Subcutaneous abdominal adipose tissue (tissue), 5 donors: Measurements from ENCODE around the gene ZNF236.
"Not testable (repeated sequence)": the region's sequence is repeated elsewhere in the genome, so short reads cannot be mapped to it uniquely, and the experiment has no call there.

ENCODE experiments used
- H3K27ac ChIP-seq: one replicate; pipeline ENCODE4 v1.7.0; 2013; ENCODE audit warnings: low read depth, mild to moderate bottlenecking, inconsistent platforms, low read length, moderate library complexity
- H3K27me3 ChIP-seq, 5 donors: one replicate each; pipeline ENCODE4 v1.7.0; 2013; ENCODE audit warnings: low read length in 5 of 5, inconsistent platforms in 1 of 5; ENCODE audit not compliant: control insufficient read depth in 5 of 5, insufficient read depth in 4 of 5
- H3K36me3 ChIP-seq, 5 donors: one replicate each; pipeline ENCODE4 v1.7.0; 2013; ENCODE audit warnings: low read length in 5 of 5; ENCODE audit not compliant: control insufficient read depth in 5 of 5, insufficient read depth in 5 of 5
- H3K4me1 ChIP-seq, 5 donors: one replicate each; pipeline ENCODE4 v1.7.0; 2013; ENCODE audit warnings: low read length in 5 of 5, mild to moderate bottlenecking in 3 of 5, moderate library complexity in 1 of 5; ENCODE audit not compliant: control insufficient read depth in 5 of 5, insufficient read depth in 5 of 5
- H3K4me3 ChIP-seq, 5 donors: one replicate each; pipeline ENCODE4 v1.7.0; 2013; ENCODE audit warnings: low read length in 5 of 5, low read depth in 1 of 5
- H3K9ac ChIP-seq, 5 donors: one replicate each; pipeline ENCODE4 v1.7.0; 2013; ENCODE audit warnings: low read length in 5 of 5, mild to moderate bottlenecking in 4 of 5, moderate library complexity in 3 of 5
- H3K9me3 ChIP-seq, 5 donors: one replicate each; pipeline ENCODE4 v1.7.0; 2013; ENCODE audit warnings: low read length in 5 of 5; ENCODE audit not compliant: control insufficient read depth in 5 of 5
- donor health status: healthy.
- donor health status: healthy.
- donor health status: healthy.
- donor health status: healthy.
- donor health status: healthy.

Gene ZNF236

DNA sequence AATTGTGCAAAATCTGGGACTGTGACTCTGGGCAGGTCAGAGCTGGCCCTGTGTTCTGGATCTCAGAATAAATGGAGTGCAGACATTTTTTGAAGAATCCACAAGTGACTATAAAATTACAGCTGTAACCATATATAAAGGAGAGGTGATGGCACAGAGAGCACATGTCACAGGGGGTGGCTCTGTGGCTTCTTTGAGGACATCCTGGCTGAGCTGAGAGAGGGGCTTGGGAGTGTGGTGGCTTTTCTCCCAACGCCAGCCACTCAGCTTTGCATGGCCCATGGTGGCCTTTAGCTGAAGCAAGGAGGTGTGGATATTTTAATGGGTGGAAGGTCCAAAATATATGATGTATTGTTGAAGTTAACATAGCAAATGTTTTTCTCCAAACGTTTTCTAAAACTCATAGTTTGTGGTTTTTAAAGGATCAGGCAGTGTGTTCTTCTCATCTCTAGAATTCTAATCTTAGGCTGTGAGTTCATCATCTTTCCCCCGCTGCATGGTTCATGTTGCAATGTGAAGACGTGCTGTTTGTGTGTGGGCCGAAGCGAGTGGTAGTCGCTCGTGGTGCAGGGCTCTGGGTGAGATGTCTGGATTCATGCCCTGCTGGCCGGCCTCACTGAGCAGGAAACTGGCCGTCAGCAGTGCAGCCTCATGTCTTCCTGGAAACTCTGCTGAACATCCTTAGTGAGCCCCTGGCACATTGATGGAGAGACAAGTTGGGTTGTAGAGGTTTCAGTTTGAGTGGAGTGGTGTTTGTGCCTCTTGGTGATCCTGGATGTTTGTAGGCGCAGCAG lies 109.9 kb downstream of the ZNF236 start:
- peak overlapping the region; percentile 62 for H3K27ac ChIP-seq
- H3K9ac ChIP-seq, result no peak overlapping the region
- H3K4me1 ChIP-seq, result peaks cover 0 to 20% (median 3%) of the 10 kb centered on the region in 5 donors
- no peaks in the 10 kb centered on the region for H3K9me3 ChIP-seq
- H3K27me3 ChIP-seq, result no peaks in the 10 kb centered on the region
- peaks cover 20 to 66% (median 41%) of the 10 kb centered on the region in 5 donors for H3K36me3 ChIP-seq
- no peak overlapping the region for H3K4me3 ChIP-seq

DNA sequence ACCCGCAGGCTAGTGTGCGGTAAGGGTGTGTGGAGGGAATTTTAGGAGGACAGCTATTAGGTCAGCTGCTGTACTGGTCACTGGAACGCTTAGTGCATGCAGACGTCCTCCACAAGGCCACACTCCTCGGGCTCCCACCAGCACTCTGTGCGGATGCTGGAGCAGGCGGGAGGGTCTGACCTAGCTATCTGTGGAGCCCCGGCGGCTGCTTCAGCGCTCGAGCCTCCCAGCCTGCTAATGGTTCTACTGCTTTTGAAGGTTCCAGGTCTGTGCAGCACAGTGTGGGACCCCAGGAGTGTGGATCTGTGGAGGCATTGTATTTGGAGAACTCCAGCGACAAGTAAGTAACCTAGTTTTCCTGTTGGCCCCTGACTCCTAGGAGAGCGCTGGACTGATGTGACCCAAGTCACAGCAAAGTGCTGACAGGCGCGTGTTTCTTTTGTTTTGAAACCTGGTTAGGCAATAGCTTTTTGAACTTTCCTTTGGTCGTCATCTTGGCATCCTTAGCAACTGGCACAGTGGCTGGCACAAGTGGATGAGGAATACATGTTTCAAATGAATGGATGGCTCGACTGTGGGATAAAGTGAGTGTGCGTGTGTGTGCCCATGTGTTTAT lies 113.5 kb downstream of the ZNF236 start:
- Histone ChIP-seq H3K27ac (no peak overlapping the region), H3K4me1 (peaks cover 0 to 24% (median 3%) of the 10 kb centered on the region in 5 donors), H3K9ac (no peak overlapping the region), H3K27me3 (no peaks in the 10 kb centered on the region), H3K4me3 (no peak overlapping the region), H3K9me3 (no peaks in the 10 kb centered on the region), H3K36me3 (peaks cover 0 to 64% (median 39%) of the 10 kb centered on the region in 5 donors)

DNA sequence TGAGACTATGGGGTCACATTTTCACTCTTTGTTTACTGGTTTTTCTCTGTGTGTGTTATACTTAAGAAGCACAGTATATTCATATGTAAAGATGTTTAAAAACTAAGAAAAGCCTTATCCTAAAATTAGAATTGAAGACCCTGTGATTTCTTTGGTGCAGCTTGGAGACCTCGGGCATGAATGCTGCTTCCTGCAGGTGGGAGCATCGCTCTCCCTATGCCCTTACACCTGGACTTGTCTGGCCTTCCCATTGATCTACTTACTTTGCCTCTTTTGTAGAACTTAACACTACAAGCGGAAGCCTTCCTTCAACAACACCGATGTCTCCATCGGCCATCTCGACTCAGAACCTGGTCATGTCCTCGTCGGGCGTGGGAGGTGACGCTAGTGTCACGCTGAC lies 114.5 kb downstream of the ZNF236 start:
- no peaks in the 10 kb centered on the region for H3K9me3 ChIP-seq
- no peak overlapping the region for H3K4me3 ChIP-seq
- no peak overlapping the region for H3K27ac ChIP-seq
- H3K9ac ChIP-seq, result no peak overlapping the region
- H3K36me3 ChIP-seq, result peaks cover 0 to 66% (median 40%) of the 10 kb centered on the region in 5 donors
- H3K27me3 ChIP-seq, result no peaks in the 10 kb centered on the region
- peaks cover 0 to 22% (median 3%) of the 10 kb centered on the region in 5 donors for H3K4me1 ChIP-seq

DNA sequence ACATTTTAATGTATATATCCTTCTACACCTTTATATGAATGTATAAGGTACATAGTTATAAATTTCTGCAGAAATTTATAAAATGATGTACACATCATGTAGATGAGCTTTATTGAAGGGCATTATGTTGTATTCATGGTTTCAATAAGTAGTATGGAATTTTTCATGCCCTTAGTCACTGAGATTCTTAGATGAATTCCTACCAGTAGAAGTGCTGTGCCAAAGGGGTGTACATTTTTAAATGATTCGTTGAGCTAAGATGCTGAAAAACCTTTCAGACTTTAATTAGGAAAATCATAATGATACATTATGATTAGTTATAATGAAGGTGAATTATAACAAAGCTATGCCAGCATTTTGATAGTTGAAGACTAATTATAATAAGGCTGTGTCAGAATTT lies 115.2 kb downstream of the ZNF236 start:
- H3K9me3 ChIP-seq, result no peaks in the 10 kb centered on the region
- H3K9ac ChIP-seq, result no peak overlapping the region
- peaks cover 0 to 15% (median 0%) of the 10 kb centered on the region in 5 donors for H3K4me1 ChIP-seq
- peaks cover 0 to 63% (median 40%) of the 10 kb centered on the region in 5 donors for H3K36me3 ChIP-seq
- H3K27me3 ChIP-seq, result no peaks in the 10 kb centered on the region
- no peak overlapping the region for H3K27ac ChIP-seq
- H3K4me3 ChIP-seq, result no peak overlapping the region

DNA sequence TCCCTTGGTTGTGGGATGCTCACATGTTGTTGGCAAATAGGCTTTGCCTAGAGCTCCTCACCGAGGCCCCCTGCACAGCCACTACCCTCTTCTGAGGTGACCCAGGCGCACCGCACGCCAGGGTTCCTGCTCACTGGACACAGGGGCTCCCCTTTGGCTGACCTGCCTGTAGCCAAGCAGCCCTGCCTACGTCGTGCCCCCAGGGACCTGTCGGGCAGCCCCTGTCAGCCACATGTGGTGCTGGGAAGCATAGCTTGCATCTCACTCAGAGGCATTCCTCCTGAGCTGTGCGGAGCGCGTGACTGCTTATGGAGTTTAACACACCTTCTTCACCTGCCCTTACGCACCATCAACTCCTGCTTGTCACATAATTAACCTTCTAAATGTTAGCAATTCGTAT lies 116.3 kb downstream of the ZNF236 start:
- Histone ChIP-seq H3K36me3 (peaks cover 0 to 59% (median 38%) of the 10 kb centered on the region in 5 donors), H3K9ac (no peak overlapping the region), H3K27me3 (no peaks in the 10 kb centered on the region), H3K27ac (no peak overlapping the region), H3K4me3 (no peak overlapping the region), H3K9me3 (no peaks in the 10 kb centered on the region), H3K4me1 (peaks cover 0 to 12% (median 4%) of the 10 kb centered on the region in 5 donors)

DNA sequence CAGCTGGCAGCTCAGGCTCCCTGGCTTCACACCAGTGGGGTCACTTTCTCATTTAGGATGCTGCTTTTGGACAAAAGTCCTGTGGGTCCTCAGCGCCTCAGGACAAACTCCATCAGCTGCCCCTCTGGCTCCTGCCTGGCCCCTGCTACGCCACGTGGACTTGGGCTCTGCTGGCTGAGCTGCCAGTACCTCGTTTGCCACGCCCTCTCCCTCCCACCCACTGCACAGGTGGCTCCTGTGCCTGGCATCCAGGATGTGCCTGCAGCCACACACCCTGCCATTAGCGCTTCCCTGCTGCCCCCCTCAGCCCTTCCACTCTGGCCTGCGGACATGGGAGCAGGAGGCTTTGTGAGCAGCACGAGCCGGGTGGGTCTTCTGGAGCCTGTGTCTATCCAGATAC lies 118.9 kb downstream of the ZNF236 start:
- Histone ChIP-seq H3K9ac (no peak overlapping the region), H3K4me3 (no peak overlapping the region), H3K27me3 (no peaks in the 10 kb centered on the region), H3K36me3 (peaks cover 0 to 46% (median 30%) of the 10 kb centered on the region in 5 donors), H3K27ac (no peak overlapping the region), H3K4me1 (peaks cover 0 to 11% (median 0%) of the 10 kb centered on the region in 5 donors), H3K9me3 (no peaks in the 10 kb centered on the region)

DNA sequence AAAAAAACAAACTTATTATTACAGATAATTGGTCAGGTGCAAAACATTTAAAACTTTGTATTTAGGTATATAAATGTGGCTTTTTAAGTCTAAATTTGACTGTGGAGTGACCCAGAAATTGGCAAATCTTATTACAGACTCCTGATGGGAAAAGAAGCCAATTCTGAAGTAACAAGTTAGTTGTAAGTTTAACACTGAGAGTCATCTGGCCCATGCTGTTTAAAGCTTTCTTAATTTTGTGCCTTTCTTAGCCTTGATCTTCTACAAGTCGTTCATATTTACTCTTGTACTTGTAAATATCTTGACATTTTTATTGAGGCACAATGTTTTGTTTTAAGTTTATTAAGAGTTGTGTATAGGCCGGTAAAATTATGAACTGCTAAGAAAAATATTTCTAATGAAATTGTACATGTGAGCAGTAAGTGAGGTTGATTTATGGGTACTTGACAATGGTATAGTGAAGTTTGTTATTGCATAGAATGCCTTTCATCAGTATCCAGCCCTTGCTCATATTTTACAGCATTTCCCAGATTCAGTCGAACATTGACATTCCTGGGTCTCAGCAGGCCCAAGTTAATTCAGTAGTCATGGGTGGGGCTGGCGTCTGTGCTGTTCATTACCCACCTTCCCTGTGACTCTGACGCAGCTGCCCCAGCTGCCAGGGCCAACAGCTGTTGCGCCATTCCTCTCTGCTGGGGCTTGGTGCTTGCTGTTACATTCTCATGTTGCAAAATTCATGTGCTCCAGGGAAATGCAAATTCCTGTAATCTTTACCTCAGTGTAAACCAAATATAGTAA lies 121.4 kb downstream of the ZNF236 start:
- peak overlapping the region in 1 of 5 donors; percentile 20 for H3K9ac ChIP-seq
- no peaks in the 10 kb centered on the region for H3K9me3 ChIP-seq
- H3K27me3 ChIP-seq, result no peaks in the 10 kb centered on the region
- peak overlapping the region; percentile 68 for H3K27ac ChIP-seq
- H3K4me1 ChIP-seq, result peaks cover 0 to 11% (median 0%) of the 10 kb centered on the region in 5 donors
- peaks cover 3 to 40% (median 29%) of the 10 kb centered on the region in 5 donors for H3K36me3 ChIP-seq
- H3K4me3 ChIP-seq, result no peak overlapping the region

DNA sequence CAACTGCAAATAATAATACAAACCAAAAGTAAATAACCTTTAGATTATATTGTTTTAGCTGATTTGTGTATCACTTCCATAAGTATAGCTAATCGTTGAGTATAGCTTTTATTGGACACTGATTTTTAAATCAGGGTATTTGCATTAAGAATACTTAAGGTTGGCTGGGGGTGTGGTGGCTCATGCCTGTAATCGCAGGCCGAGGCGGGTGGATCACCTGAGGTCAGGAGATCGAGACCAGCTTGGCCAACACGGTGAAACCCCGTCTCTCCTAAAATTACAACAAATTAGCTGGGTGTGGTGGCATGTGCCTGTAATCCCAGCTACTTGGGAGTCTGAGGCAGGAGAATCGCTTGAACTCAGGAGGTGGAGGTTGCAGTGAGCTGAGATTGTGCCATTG lies 122.0 kb downstream of the ZNF236 start:
- Histone ChIP-seq H3K36me3 (peaks cover 3 to 37% (median 27%) of the 10 kb centered on the region in 5 donors), H3K4me1 (peaks cover 0 to 11% (median 0%) of the 10 kb centered on the region in 5 donors), H3K27ac (peak overlapping the region; percentile 68)
- H3K9ac ChIP-seq, H3K4me3 ChIP-seq, H3K27me3 ChIP-seq, H3K9me3 ChIP-seq: not testable (repeated sequence)

DNA sequence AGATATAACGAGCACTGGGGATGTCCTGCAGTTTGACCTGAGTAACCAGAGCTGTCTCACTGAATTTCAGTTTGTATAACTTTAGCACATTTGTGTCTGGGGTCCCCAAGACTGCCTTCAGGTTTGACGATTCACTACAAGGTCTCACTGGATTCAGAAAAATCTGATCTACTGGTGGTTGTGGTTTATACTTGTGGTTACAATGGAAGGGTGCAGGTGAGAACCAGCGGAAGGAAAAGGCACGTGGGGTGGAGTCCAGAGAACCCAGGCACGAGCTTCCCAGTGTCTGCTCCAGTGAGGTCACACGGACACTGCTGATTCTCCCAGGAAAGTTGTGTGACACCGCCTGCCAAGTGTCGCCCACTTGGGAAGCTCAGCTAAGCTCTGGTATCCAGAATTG lies 126.0 kb downstream of the ZNF236 start:
- peaks cover 0 to 9% (median 4%) of the 10 kb centered on the region in 5 donors for H3K4me1 ChIP-seq
- no peaks in the 10 kb centered on the region for H3K9me3 ChIP-seq
- peaks cover 10 to 52% (median 39%) of the 10 kb centered on the region in 5 donors for H3K36me3 ChIP-seq
- H3K9ac ChIP-seq, result no peak overlapping the region
- no peak overlapping the region for H3K4me3 ChIP-seq
- H3K27me3 ChIP-seq, result no peaks in the 10 kb centered on the region
- H3K27ac ChIP-seq, result no peak overlapping the region
